Heart left ventricle (tissue), 16 donors: Measurements from ENCODE around the gene TRERF1. TPM values are rescaled to one million over a fixed set of nuclear protein-coding genes. Genes with fewer than 3 reads are reported as not detected.
A peak's percentile ranks its signal among the peaks of the same experiment; 100 is the strongest.
"Not testable (repeated sequence)": the region's sequence is repeated elsewhere in the genome, so short reads cannot be mapped to it uniquely, and the experiment has no call there.

Source experiments
- ATAC-seq, 4 donors: fragments of 200-7000 bp; cut with Tn5 transposase; one replicate each; pipeline ENCODE4 v1.9.1; 2020 to 2022; ENCODE audit warnings: moderate library complexity in 4 of 4, mild to moderate bottlenecking in 3 of 4, moderate number of reproducible peaks in 1 of 4
- DNase-seq, 5 donors: peaks; one replicate each; pipeline ENCODE4 v3.0.0-alpha.2; 2020
- H3K27ac ChIP-seq, 12 donors: fragments of 200-600 bp; sonication (generic) in 4 of 12; one replicate each; pipeline versions ENCODE4 v1.5.0 to v1.8.0; 2016 to 2022; ENCODE audit warnings: mild to moderate bottlenecking in 2 of 12
- H3K27me3 ChIP-seq, 9 donors: fragments of 200-600 bp; sonication (generic) in 2 of 9; one replicate each; pipeline versions ENCODE4 v1.5.1 to v1.8.0; 2016 to 2022; ENCODE audit warnings: mild to moderate bottlenecking in 3 of 9
- H3K36me3 ChIP-seq, 9 donors: fragments of 200-600 bp; sonication (generic) in 2 of 9; one replicate each; pipeline versions ENCODE4 v1.5.0 to v1.8.0; 2018 to 2022; ENCODE audit warnings: mild to moderate bottlenecking in 2 of 9
- H3K4me1 ChIP-seq, 12 donors: fragments of 200-600 bp; sonication (generic) in 4 of 12; one replicate each; pipeline versions ENCODE4 v1.5.0 to v1.8.0; 2016 to 2022; ENCODE audit warnings: mild to moderate bottlenecking in 3 of 12
- H3K4me3 ChIP-seq, 12 donors: fragments of 200-600 bp; sonication (generic) in 4 of 12; one replicate each; pipeline versions ENCODE4 v1.5.0 to v1.8.0; 2017 to 2022; ENCODE audit warnings: mild to moderate bottlenecking in 9 of 12, moderate library complexity in 4 of 12
- H3K9me3 ChIP-seq, 12 donors: fragments of 200-600 bp; sonication (generic) in 4 of 12; one replicate each; pipeline versions ENCODE4 v1.5.0 to v1.8.0; 2016 to 2022; ENCODE audit warnings: mild to moderate bottlenecking in 1 of 12
- POLR2A ChIP-seq, 2 donors: fragments of 450-650 bp; IDR thresholded peaks; one replicate each; pipeline ENCODE4 v1.6.1; 2017; ENCODE audit warnings: antibody characterized with exemption in 2 of 2, mild to moderate bottlenecking in 2 of 2, moderate library complexity in 2 of 2
- WGBS, 4 donors: extraction: QIAGEN DNeasy Blood & Tissue Kit in 2 of 4; methylation state at CpG; one replicate each; pipeline versions ENCODE4 v1.1.5 to v1.1.7; 2013 to 2018; 5-methylcytosine and 5-hydroxymethylcytosine counted together
- intact Hi-C, 10 donors: fragments of 100-400 bp; cut with DNase I; formaldehyde crosslinking; loops; one replicate each; pipeline versions ENCODE4 v1.11.1 to v1.14.2; 2022
- polyA plus RNA-seq, 2 donors: library from polyadenylated mRNA; stranded (reverse); fragments of 200-250 nt; gene quantifications; one replicate each; pipeline ENCODE4 v1.2.3, GENCODE V29; 2013
- total RNA-seq, 9 donors: library from RNA; depleted of rRNA in 2 of 9; stranded (reverse); fragments of >200 nt in 2 of 9; fragmentation: NEBNext Ultra II Directional in 3 of 9; extraction: Animal tissue kit (Norgen Biotek cat#: 25700) in 3 of 9; gene quantifications; one replicate each; pipeline versions ENCODE4 v1.1.0 to v1.2.4, GENCODE V29; 2016 to 2023
- TF ChIP-seq, protein P1 (sequence below), 12 donors: fragments of 200-600 bp; sonication (generic) in 4 of 12; IDR thresholded peaks; one replicate each; pipeline versions ENCODE4 v1.5.0 to v1.8.0; 2018 to 2022; ENCODE audit warnings: antibody characterized with exemption in 12 of 12, mild to moderate bottlenecking in 5 of 12
- donor health status: ischemic (EF 13 %, LVEDD 7.1; RV severe dilation, severe dysfunction).
- donor health status: healthy with polysubstance abuse.
- donor health status: DM: no; HTN: yes; CAD: no.
- donor health status: DM: no; HTN: no; CAD: no.
- donor health status: ischemic (EF 25% LVEDD 6.9; RV normal size, moderate dysfunction).
- donor health status: ischemic (EF 25% LVEDD 5.7; RV mildly dilated, moderate dysfunction).
- donor health status: healthy.
- donor health status: DM: yes; HTN: yes; CAD: no.
- donor health status: ischemic (EF 35%, LVEDD 5.7; RV mildly dilated, moderate dysfunction).
- donor health status: nonischemic (EF 11% LVEDD 7.7; RV severe dilation, severe dysfunction).
- donor health status: DM: yes; HTN: yes; CAD: no.
- donor health status: PGD.
- donor health status: ischemic (EF 29% LVEDD 5.4; RV normal size, mild dysfunction).
- donor health status: nonischemic (EF 23%, LVEDD 6.1; RV moderate dilation, normal function).

Gene TRERF1
- total and polyA plus RNA-seq, 11 donors, result 0.53 to 4.5 (median 1.5) TPM

DNA sequence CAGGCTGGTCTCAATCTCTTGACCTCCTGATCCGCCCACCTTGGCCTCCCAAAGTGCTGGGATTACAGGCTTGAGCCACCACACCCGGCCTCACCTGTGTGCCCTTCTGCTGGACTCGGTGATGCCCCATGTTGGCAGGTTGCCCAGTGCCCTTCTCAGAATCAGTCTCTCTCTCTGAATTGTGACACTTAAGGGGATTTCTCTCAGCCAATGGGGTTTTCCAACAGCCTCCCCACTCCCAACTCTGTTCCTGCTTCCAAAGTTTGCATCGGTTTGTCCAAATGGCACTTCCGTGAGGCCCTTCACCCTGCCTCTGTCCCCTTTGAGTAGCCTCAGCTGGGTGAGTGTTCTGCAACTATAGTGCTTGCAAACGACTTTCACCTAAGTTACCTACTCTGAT lies 230.9 kb downstream of the TRERF1 start:
- ATAC-seq (no peak), DNase-seq (no peak)
- H3K4me1 ChIP-seq, result peaks cover 0 to 17% (median 9%) of the 10 kb centered on the region in 12 donors
- intact Hi-C loops, result loop anchor here in 2 of 10 donors (5.0 kb wide), 2 partner anchors 144 to 326 kb away; no protein-coding TSS in a partner anchor
- H3K27ac ChIP-seq, result no peak overlapping the region
- H3K9me3 ChIP-seq, result no peaks in the 10 kb centered on the region
- no peaks in the 10 kb centered on the region for H3K27me3 ChIP-seq
- TF ChIP-seq, protein P1, sequence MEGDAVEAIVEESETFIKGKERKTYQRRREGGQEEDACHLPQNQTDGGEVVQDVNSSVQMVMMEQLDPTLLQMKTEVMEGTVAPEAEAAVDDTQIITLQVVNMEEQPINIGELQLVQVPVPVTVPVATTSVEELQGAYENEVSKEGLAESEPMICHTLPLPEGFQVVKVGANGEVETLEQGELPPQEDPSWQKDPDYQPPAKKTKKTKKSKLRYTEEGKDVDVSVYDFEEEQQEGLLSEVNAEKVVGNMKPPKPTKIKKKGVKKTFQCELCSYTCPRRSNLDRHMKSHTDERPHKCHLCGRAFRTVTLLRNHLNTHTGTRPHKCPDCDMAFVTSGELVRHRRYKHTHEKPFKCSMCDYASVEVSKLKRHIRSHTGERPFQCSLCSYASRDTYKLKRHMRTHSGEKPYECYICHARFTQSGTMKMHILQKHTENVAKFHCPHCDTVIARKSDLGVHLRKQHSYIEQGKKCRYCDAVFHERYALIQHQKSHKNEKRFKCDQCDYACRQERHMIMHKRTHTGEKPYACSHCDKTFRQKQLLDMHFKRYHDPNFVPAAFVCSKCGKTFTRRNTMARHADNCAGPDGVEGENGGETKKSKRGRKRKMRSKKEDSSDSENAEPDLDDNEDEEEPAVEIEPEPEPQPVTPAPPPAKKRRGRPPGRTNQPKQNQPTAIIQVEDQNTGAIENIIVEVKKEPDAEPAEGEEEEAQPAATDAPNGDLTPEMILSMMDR (IDR thresholded peaks at IDR 0.05), result no peak
- no peak for TF ChIP-seq POLR2A (IDR thresholded peaks at IDR 0.05)
- no peaks in the 10 kb centered on the region for H3K36me3 ChIP-seq
- H3K4me3 ChIP-seq, result no peak overlapping the region
- WGBS, 4 donors, result 76 to 84% (median 79%) methylated on average over 6 of the region's 6 CpGs

DNA sequence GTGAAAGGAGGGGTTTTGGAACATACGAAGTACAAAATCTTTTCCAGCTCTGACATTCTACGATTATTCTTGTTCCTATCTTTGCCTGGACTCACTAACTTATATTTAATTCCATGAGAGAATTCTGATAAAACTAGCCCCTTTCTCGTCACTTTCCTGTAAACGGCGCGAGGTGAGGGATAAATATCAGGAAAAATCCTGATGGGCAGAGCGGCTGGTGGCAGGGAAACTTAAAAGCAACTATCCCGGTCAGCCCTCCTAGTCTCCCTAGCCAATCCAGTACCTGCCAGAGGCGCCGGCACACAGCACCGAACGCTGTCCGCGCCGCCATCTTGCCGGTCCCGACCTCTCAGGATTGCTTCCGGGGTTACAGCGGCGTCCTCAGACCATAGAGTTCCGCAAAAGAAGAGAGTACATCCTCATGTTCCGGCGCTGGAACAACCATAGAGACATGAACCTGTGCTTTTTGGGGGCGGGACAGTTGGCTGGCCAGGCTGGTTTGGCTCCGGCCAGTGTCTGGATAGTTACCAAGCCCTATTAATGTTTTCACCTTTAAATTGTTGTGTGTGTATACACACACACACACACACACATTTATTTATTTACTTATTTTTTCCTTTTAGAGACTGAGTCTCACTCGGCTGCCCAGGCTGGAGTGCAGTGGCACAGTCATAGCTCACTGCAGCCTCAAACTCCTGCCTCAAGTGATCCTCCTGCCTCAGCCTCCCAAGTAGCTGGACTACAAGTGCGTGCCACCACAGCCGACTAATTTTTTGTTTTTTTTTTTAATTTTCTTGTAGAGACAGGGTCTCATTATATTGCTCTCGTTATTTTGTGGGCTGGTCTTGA lies 234.0 kb downstream of the TRERF1 start, which contains the start of gene MRPS10:
MRPS10 (minus strand) TSS at position 343 of the 849 bp plus-strand sequence; CDS start at position 331, 12 bp downstream.
- 10 to 11% (median 11%) methylated on average over 29 of the region's 29 CpGs for WGBS, 4 donors
- intact Hi-C loops, result loop anchor here in 6 of 10 donors (5.0 to 10.0 kb wide), 11 partner anchors 140 to 440 kb away; partner anchors contain the start of genes BYSL (in 3 of the 6), MED20 (in 3 of the 6), PRICKLE4 (in 2 of the 6) and TOMM6 (in 2 of the 6)
- peak in 1 of 2 donors; percentile 62 for TF ChIP-seq POLR2A (IDR thresholded peaks at IDR 0.05)
- TF ChIP-seq, protein P1 (IDR thresholded peaks at IDR 0.05), result peak in 1 of 12 donors; percentile 22
- peaks cover 0 to 23% (median 12%) of the 10 kb centered on the region in 12 donors for H3K4me1 ChIP-seq
- peaks cover 0 to 22% (median 14%) of the 10 kb centered on the region in 9 donors for H3K36me3 ChIP-seq
- ATAC-seq (peak; percentile 99 to 100 (median 100)), DNase-seq (peak; percentile 93 to 94 (median 93))
- H3K4me3 ChIP-seq, result peak within 1 kb of the TSS; percentile 49 to 90 (median 80)
- H3K27ac ChIP-seq, result peak within 1 kb of the TSS; percentile 53 to 87 (median 80)
- H3K27me3 ChIP-seq, result no peaks in the 10 kb centered on the region
- H3K9me3 ChIP-seq, result no peaks in the 10 kb centered on the region

DNA sequence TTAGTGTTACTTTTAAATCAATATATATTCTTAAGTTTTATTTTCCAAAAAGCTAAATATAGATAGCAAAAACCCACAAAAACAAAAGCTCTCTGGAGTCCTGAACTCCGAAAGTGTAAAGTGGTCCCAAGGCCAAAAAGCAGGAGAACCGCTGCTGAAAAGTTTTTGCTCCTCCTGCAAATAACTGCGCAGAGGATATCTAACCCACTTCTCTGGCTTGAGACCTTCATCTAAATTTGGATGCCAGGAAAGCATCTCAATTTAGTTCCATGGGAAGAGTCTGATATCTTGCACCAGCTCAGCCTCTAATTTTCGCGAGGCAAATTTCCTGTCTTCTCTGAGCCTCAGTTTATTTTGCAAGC lies 234.6 kb downstream of the TRERF1 start:
- intact Hi-C loops, result loop anchor here in 6 of 10 donors (5.0 to 10.0 kb wide), 11 partner anchors 140 to 440 kb away; partner anchors contain the start of genes BYSL (in 3 of the 6), MED20 (in 3 of the 6), PRICKLE4 (in 2 of the 6) and TOMM6 (in 2 of the 6)

DNA sequence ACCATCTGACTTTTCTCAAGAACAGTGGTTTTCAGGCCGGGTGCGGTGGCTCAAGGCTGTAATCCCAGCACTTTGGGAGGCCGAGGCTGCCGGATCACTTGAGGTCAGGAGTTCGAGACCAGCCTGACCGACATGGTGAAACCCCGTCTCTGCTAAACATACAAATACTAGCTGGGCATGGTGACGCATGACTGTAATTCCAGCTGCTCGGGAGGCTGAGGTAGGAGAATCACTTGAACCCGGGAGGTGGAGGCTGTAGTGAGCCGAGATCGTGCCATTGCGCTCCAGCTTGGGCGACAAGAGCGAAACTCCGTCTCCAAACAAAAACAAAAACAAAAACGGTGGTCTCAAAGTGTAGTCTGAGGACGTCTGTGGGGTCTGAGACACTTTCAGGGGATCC lies 235.2 kb downstream of the TRERF1 start:
- WGBS, 4 donors, result 84 to 88% (median 86%) methylated on average over 16 to 18 of the region's 18 CpGs
- H3K36me3 ChIP-seq, result peaks cover 0 to 34% (median 27%) of the 10 kb centered on the region in 9 donors
- peak overlapping the region in 1 of 12 donors; percentile 59 for H3K27ac ChIP-seq
- ATAC-seq, H3K9me3 ChIP-seq, H3K27me3 ChIP-seq, DNase-seq: not testable (repeated sequence)
- intact Hi-C loops, result loop anchor here in 6 of 10 donors (5.0 to 10.0 kb wide), 11 partner anchors 139 to 439 kb away; partner anchors contain the start of genes BYSL (in 3 of the 6), MED20 (in 3 of the 6), PRICKLE4 (in 2 of the 6) and TOMM6 (in 2 of the 6)
- peaks cover 0 to 23% (median 12%) of the 10 kb centered on the region in 12 donors for H3K4me1 ChIP-seq
- peak overlapping the region in 9 of 12 donors; percentile 65 to 90 (median 83) for H3K4me3 ChIP-seq

More for the DNA sequence above, 234.6 kb downstream of the TRERF1 start:
- no peaks in the 10 kb centered on the region for H3K27me3 ChIP-seq
- H3K4me3 ChIP-seq, result peak overlapping the region; percentile 49 to 90 (median 80)
- peaks cover 0 to 28% (median 20%) of the 10 kb centered on the region in 9 donors for H3K36me3 ChIP-seq
- WGBS, 4 donors, result 1 to 2% (median 1%) methylated on average over 5 of the region's 5 CpGs
- peaks cover 0 to 23% (median 12%) of the 10 kb centered on the region in 12 donors for H3K4me1 ChIP-seq
- DNase-seq, result no peak
- H3K27ac ChIP-seq, result peak overlapping the region; percentile 53 to 87 (median 80)
- TF ChIP-seq POLR2A (IDR thresholded peaks at IDR 0.05), result no peak
- TF ChIP-seq, protein P1 (IDR thresholded peaks at IDR 0.05), result no peak
- peak in 2 of 4 donors; percentile 5 to 33 for ATAC-seq
- H3K9me3 ChIP-seq, result no peaks in the 10 kb centered on the region
